Measurements from ENCODE around the gene PLXNB1. TPM values are rescaled to one million over a fixed set of nuclear protein-coding genes. Genes with fewer than 3 reads are reported as not detected.

The PLXNB1 gene
- polyA plus RNA-seq, 2 of the 4 experiments (the other 2 are of a cell fraction): 10.0 to 20.9 TPM

DNA sequence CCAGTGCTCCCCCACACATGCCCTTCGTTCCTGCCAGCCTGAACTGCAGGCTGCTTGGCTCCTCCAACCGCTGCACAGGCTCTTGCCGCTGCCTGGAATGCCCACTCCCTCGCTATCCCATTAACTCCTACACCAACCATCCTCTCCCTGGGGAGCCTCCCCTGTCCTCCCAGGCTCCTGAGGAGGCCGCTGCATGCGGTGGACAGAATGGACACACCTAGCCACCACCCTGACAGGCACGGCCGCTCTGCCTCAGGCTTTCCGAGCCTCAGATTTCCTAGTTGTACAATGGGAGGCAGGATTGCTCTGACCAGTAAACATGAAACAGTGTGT lies 2.3 kb downstream of the PLXNB1 start:
- FAIRE-seq: no peak
- ChIA-PET POLR2A (no interaction called here), CTCF (interaction anchor here (13.6 to 31.5 kb wide), 2 partner anchors 4 to 14 kb away, joined by 488 read pairs; partner anchors contain the start of gene PLXNB1)
- 94% methylated on average over 9 of the region's 9 CpGs for WGBS (ENCODE audit: missing lambda C conversion rate)
- TF ChIP-seq CHD4 (IDR thresholded peaks at IDR 0.05; ENCODE audit: borderline replicate concordance) (no peak), ZC3H11A (IDR thresholded peaks at IDR 0.05) (no peak), ESRRA (IDR thresholded peaks at IDR 0.05; ENCODE audit: borderline replicate concordance, low read length) (no peak), HOXA7 (CRISPR knock-in tag; IDR thresholded peaks at IDR 0.05) (no peak), KDM1A (IDR thresholded peaks at IDR 0.05; ENCODE audit: low read depth) (no peak), EHMT2 (IDR thresholded peaks at IDR 0.05; ENCODE audit: low read depth) (no peak), NFE2L2 (conservative IDR thresholded peaks at IDR 0.05; ENCODE audit: low read length) (no peak)
- TF ChIP-seq, protein P1, sequence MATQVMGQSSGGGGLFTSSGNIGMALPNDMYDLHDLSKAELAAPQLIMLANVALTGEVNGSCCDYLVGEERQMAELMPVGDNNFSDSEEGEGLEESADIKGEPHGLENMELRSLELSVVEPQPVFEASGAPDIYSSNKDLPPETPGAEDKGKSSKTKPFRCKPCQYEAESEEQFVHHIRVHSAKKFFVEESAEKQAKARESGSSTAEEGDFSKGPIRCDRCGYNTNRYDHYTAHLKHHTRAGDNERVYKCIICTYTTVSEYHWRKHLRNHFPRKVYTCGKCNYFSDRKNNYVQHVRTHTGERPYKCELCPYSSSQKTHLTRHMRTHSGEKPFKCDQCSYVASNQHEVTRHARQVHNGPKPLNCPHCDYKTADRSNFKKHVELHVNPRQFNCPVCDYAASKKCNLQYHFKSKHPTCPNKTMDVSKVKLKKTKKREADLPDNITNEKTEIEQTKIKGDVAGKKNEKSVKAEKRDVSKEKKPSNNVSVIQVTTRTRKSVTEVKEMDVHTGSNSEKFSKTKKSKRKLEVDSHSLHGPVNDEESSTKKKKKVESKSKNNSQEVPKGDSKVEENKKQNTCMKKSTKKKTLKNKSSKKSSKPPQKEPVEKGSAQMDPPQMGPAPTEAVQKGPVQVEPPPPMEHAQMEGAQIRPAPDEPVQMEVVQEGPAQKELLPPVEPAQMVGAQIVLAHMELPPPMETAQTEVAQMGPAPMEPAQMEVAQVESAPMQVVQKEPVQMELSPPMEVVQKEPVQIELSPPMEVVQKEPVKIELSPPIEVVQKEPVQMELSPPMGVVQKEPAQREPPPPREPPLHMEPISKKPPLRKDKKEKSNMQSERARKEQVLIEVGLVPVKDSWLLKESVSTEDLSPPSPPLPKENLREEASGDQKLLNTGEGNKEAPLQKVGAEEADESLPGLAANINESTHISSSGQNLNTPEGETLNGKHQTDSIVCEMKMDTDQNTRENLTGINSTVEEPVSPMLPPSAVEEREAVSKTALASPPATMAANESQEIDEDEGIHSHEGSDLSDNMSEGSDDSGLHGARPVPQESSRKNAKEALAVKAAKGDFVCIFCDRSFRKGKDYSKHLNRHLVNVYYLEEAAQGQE (IDR thresholded peaks at IDR 0.05): no peak
- TF ChIP-seq, protein P2, sequence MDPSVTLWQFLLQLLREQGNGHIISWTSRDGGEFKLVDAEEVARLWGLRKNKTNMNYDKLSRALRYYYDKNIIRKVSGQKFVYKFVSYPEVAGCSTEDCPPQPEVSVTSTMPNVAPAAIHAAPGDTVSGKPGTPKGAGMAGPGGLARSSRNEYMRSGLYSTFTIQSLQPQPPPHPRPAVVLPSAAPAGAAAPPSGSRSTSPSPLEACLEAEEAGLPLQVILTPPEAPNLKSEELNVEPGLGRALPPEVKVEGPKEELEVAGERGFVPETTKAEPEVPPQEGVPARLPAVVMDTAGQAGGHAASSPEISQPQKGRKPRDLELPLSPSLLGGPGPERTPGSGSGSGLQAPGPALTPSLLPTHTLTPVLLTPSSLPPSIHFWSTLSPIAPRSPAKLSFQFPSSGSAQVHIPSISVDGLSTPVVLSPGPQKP (IDR thresholded peaks at IDR 0.05; ENCODE audit: low read depth, low read length): no peak
- peak overlapping the region; percentile 79 for H3K4me2 ChIP-seq
- H3K4me3 ChIP-seq: no peak overlapping the region
- peak overlapping the region in 1 of 2 experiments; percentile 100; a peak in 3 of 6 replicates for H3K27ac ChIP-seq
- ATAC-seq: no peak
- no peak for DNase-seq (ENCODE audit: low read depth in 1 of 2, low spot score in 1 of 2)
- H3K9me3 ChIP-seq: no peaks in the 10 kb centered on the region
- peaks cover 49% of the 10 kb centered on the region for H3K4me1 ChIP-seq

DNA sequence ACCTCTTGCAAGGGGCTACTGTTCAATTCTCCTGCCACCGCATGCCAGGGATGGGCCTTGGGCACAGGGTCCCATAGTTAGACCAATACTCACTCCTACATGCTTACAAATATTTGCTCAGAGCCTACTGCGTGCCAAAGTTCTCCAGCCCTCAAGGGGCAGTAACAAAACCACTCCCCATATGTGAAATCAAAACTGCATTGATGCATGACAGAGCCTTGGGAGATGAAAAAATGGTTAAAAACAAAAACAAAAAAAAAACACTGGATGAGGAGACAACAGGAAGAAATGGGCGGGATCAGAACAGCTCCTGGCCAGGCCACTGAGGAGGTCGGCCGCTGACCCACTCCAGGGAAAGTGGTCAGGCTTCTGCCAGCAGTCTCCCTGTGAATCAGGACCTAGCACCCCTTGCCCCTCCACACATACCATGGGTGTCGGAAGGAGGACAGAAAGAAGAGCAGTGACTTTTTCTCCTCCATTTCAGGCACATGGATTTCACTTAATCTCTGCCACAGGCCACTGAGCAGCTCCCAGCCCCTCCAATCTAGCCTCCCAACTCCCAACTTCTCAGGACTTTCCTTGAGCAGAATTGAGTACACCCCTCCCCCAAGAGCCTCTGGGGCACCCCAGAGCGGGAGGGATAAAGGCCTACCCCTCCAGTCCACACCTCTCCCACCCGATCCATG lies 2.8 kb downstream of the PLXNB1 start:
- POLR2A ChIA-PET: no interaction called here
- DNase-seq (ENCODE audit: low read depth in 1 of 2, low spot score in 1 of 2) (no peak), FAIRE-seq (no peak), ATAC-seq (no peak)
- H3K4me3 ChIP-seq: no peak overlapping the region
- H3K9me3 ChIP-seq: no peaks in the 10 kb centered on the region
- H3K4me1 ChIP-seq: peaks cover 44% of the 10 kb centered on the region
- H3K27ac ChIP-seq: peak overlapping the region in 1 of 2 experiments; percentile 100; a peak in 1 of 6 replicates
- CTCF ChIA-PET: interaction anchor here (1.8 to 31.5 kb wide), 3 partner anchors 4 to 153 kb away, joined by 4 to 488 read pairs (median 488); partner anchors contain the start of gene PLXNB1
- H3K4me2 ChIP-seq: peak overlapping the region; percentile 79
- 75% methylated on average over 7 of the region's 8 CpGs for WGBS (ENCODE audit: missing lambda C conversion rate)
- TF ChIP-seq MAFK (IDR thresholded peaks at IDR 0.05; ENCODE audit: partially characterized antibody) (no peak), NFE2L2 (conservative IDR thresholded peaks at IDR 0.05; ENCODE audit: low read length) (no peak), FOSL2 (IDR thresholded peaks at IDR 0.05) (no peak), FOSL2 (CRISPR knock-in tag; IDR thresholded peaks at IDR 0.05) (no peak), FOSB (CRISPR knock-in tag; IDR thresholded peaks at IDR 0.05) (no peak), CHD4 (IDR thresholded peaks at IDR 0.05; ENCODE audit: borderline replicate concordance) (no peak), EHMT2 (IDR thresholded peaks at IDR 0.05; ENCODE audit: low read depth) (no peak), RAD21 (conservative IDR thresholded peaks at IDR 0.05 in 1 of 2, IDR thresholded peaks at IDR 0.05 in 1 of 2) (no peak), POLR2AphosphoS2 (conservative IDR thresholded peaks at IDR 0.05; ENCODE audit: low read length) (no peak)
- TF ChIP-seq, protein P3, sequence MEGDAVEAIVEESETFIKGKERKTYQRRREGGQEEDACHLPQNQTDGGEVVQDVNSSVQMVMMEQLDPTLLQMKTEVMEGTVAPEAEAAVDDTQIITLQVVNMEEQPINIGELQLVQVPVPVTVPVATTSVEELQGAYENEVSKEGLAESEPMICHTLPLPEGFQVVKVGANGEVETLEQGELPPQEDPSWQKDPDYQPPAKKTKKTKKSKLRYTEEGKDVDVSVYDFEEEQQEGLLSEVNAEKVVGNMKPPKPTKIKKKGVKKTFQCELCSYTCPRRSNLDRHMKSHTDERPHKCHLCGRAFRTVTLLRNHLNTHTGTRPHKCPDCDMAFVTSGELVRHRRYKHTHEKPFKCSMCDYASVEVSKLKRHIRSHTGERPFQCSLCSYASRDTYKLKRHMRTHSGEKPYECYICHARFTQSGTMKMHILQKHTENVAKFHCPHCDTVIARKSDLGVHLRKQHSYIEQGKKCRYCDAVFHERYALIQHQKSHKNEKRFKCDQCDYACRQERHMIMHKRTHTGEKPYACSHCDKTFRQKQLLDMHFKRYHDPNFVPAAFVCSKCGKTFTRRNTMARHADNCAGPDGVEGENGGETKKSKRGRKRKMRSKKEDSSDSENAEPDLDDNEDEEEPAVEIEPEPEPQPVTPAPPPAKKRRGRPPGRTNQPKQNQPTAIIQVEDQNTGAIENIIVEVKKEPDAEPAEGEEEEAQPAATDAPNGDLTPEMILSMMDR (IDR thresholded peaks at IDR 0.05): no peak
- TF ChIP-seq, protein P1 (IDR thresholded peaks at IDR 0.05): no peak
- TF ChIP-seq, protein P2 (IDR thresholded peaks at IDR 0.05; ENCODE audit: low read depth, low read length): no peak
- TF ChIP-seq, protein P4, sequence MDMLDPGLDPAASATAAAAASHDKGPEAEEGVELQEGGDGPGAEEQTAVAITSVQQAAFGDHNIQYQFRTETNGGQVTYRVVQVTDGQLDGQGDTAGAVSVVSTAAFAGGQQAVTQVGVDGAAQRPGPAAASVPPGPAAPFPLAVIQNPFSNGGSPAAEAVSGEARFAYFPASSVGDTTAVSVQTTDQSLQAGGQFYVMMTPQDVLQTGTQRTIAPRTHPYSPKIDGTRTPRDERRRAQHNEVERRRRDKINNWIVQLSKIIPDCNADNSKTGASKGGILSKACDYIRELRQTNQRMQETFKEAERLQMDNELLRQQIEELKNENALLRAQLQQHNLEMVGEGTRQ (IDR thresholded peaks at IDR 0.05): no peak
- TF ChIP-seq, protein P5, sequence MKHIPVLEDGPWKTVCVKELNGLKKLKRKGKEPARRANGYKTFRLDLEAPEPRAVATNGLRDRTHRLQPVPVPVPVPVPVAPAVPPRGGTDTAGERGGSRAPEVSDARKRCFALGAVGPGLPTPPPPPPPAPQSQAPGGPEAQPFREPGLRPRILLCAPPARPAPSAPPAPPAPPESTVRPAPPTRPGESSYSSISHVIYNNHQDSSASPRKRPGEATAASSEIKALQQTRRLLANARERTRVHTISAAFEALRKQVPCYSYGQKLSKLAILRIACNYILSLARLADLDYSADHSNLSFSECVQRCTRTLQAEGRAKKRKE (CRISPR knock-in tag; IDR thresholded peaks at IDR 0.05; ENCODE audit: low read depth): no peak
- TF ChIP-seq, protein P6, sequence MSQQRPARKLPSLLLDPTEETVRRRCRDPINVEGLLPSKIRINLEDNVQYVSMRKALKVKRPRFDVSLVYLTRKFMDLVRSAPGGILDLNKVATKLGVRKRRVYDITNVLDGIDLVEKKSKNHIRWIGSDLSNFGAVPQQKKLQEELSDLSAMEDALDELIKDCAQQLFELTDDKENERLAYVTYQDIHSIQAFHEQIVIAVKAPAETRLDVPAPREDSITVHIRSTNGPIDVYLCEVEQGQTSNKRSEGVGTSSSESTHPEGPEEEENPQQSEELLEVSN (IDR thresholded peaks at IDR 0.05; ENCODE audit: borderline replicate concordance, low read depth): no peak

All from A549 (cell line).